DMS114 treated with DMSO at 0.1 percent for 48 hours (cell line): ENCODE data around the gene CYFIP2.
"Not testable (repeated sequence)": the region's sequence is repeated elsewhere in the genome, so short reads cannot be mapped to it uniquely, and the experiment has no call there.

Source experiments
- DNase-seq: peaks from one replicate; lab custom pipeline; 2025; ENCODE audit not compliant: unreplicated experiment; lab: John Stamatoyannopoulos, UW

Gene CYFIP2

GRCh38 chr5:157384971-157385709, 119.2 kb downstream of the CYFIP2 start:
- DNase-seq: no peak

GRCh38 chr5:157387041-157387563, 121.2 kb downstream of the CYFIP2 start:
- DNase-seq: no peak

GRCh38 chr5:157387683-157388093, 121.8 kb downstream of the CYFIP2 start:
- no peak for DNase-seq

GRCh38 chr5:157388111-157388710, 122.3 kb downstream of the CYFIP2 start:
- no peak for DNase-seq

- no peak for DNase-seq
Measured at GRCh38 chr5:157389103-157389502, 123.2 kb downstream of the CYFIP2 start.

- DNase-seq: no peak
Measured at GRCh38 chr5:157390133-157390532, 124.2 kb downstream of the CYFIP2 start.

- no peak for DNase-seq
Measured at GRCh38 chr5:157390551-157391297, 124.8 kb downstream of the CYFIP2 start.

GRCh38 chr5:157398305-157398704, 132.4 kb downstream of the CYFIP2 start:
- no peak for DNase-seq

- DNase-seq: no peak
Measured at GRCh38 chr5:157400741-157401495, 135.0 kb downstream of the CYFIP2 start.

- no peak for DNase-seq
Measured at GRCh38 chr5:157415838-157416237, 149.9 kb downstream of the CYFIP2 start.

- DNase-seq: not testable (repeated sequence)
Measured at GRCh38 chr5:157419521-157419920, 153.6 kb downstream of the CYFIP2 start.

GRCh38 chr5:157429920-157430319, 164.0 kb downstream of the CYFIP2 start:
- DNase-seq: not testable (repeated sequence)

- peak; percentile 71 for DNase-seq
Measured at GRCh38 chr5:157431544-157432200, 165.7 kb downstream of the CYFIP2 start.

GRCh38 chr5:157434096-157434495, 168.2 kb downstream of the CYFIP2 start:
- no peak for DNase-seq

GRCh38 chr5:157443041-157443549, 177.2 kb downstream of the CYFIP2 start:
- DNase-seq: no peak

GRCh38 chr5:157444224-157444623, 178.3 kb downstream of the CYFIP2 start:
- no peak for DNase-seq
